CD4-positive, CD25-positive, alpha-beta regulatory T cell (primary cell): ENCODE results near the gene RAB3GAP2. TPM values are rescaled to one million over a fixed set of nuclear protein-coding genes. Genes with fewer than 3 reads are reported as not detected.
"Not testable (repeated sequence)": the region's sequence is repeated elsewhere in the genome, so short reads cannot be mapped to it uniquely, and the experiment has no call there.

Experiments used
- ATAC-seq, 2 donors: fragments of 150-1000 bp; cut with Tn5 transposase; one replicate each; pipeline ENCODE4 v1.10.0; 2021; ENCODE audit warnings: low read depth in 2 of 2, moderate number of reproducible peaks in 2 of 2, moderate library complexity in 1 of 2
- DNase-seq, 3 donors: peaks; one replicate each; pipeline versions ENCODE4 v3.0.0 to v3.0.0-alpha.2; 2012 to 2022; ENCODE audit warnings: mixed read lengths in 1 of 3
- H3K27ac ChIP-seq: one replicate; pipeline ENCODE4 v1.7.0; 2013; ENCODE audit warnings: mild to moderate bottlenecking, low read length; ENCODE audit not compliant: insufficient read depth, poor library complexity, severe bottlenecking
- H3K27me3 ChIP-seq: one replicate; pipeline ENCODE4 v1.7.0; 2013; ENCODE audit warnings: low read length; ENCODE audit not compliant: control insufficient read depth, insufficient read depth
- H3K36me3 ChIP-seq: one replicate; pipeline ENCODE4 v1.7.0; 2013; ENCODE audit warnings: mild to moderate bottlenecking, low read length, moderate library complexity; ENCODE audit not compliant: control insufficient read depth, insufficient read depth
- H3K4me1 ChIP-seq: 2 replicates; pipeline ENCODE4 v1.7.0; 2013; ENCODE audit warnings: mild to moderate bottlenecking, low read length; ENCODE audit not compliant: insufficient read depth, control insufficient read depth, poor library complexity, severe bottlenecking
- H3K4me3 ChIP-seq: one replicate; pipeline ENCODE4 v1.7.0; 2013; ENCODE audit warnings: low read depth, mild to moderate bottlenecking, low read length, moderate library complexity
- H3K9me3 ChIP-seq, 2 experiments: 1 replicate in 1 of 2; 2 replicates in 1 of 2; pipeline ENCODE4 v1.7.0; 2013; ENCODE audit warnings: low read length in 2 of 2, mild to moderate bottlenecking in 1 of 2, moderate library complexity in 1 of 2; ENCODE audit not compliant: control insufficient read depth in 2 of 2
- H3K27ac Mint-ChIP-seq, 3 donors: one replicate each; pipeline ENCODE4 v1.8.0; 2020 to 2022; ENCODE audit warnings: mild to moderate bottlenecking in 3 of 3, mixed read lengths in 3 of 3, moderate library complexity in 2 of 3
- H3K27me3 Mint-ChIP-seq: one replicate; pipeline ENCODE4 v1.8.0; 2022; ENCODE audit warnings: mild to moderate bottlenecking, mixed read lengths
- H3K36me3 Mint-ChIP-seq: one replicate; pipeline ENCODE4 v1.8.0; 2020; ENCODE audit warnings: mixed read lengths
- H3K4me1 Mint-ChIP-seq, 4 donors: one replicate each; pipeline ENCODE4 v1.8.0; 2020 to 2022; ENCODE audit warnings: mixed read lengths in 4 of 4, mild to moderate bottlenecking in 1 of 4
- H3K4me3 Mint-ChIP-seq, 4 donors: one replicate each; pipeline ENCODE4 v1.8.0; 2020 to 2022; ENCODE audit warnings: mild to moderate bottlenecking in 4 of 4, mixed read lengths in 4 of 4, moderate library complexity in 3 of 4
- H3K9me3 Mint-ChIP-seq, 7 donors: one replicate each; pipeline ENCODE4 v1.8.0; 2020 to 2022; ENCODE audit warnings: mixed read lengths in 7 of 7, mild to moderate bottlenecking in 3 of 7, moderate library complexity in 2 of 7
- polyA plus RNA-seq, 4 donors: library from polyadenylated mRNA; unstranded; fragments of 300-500 nt; fragmentation: Illumina TruSeq; gene quantifications; one replicate each; pipeline ENCODE4 v1.2.3, GENCODE V29; 2021
- total RNA-seq: library from RNA; stranded (reverse); gene quantifications from one replicate; pipeline ENCODE4 v1.2.3, GENCODE V29; 2022

The RAB3GAP2 gene
- total and polyA plus RNA-seq, 5 donors from 2014 or later: 13.7 to 48.0 (median 22.0) TPM

DNA sequence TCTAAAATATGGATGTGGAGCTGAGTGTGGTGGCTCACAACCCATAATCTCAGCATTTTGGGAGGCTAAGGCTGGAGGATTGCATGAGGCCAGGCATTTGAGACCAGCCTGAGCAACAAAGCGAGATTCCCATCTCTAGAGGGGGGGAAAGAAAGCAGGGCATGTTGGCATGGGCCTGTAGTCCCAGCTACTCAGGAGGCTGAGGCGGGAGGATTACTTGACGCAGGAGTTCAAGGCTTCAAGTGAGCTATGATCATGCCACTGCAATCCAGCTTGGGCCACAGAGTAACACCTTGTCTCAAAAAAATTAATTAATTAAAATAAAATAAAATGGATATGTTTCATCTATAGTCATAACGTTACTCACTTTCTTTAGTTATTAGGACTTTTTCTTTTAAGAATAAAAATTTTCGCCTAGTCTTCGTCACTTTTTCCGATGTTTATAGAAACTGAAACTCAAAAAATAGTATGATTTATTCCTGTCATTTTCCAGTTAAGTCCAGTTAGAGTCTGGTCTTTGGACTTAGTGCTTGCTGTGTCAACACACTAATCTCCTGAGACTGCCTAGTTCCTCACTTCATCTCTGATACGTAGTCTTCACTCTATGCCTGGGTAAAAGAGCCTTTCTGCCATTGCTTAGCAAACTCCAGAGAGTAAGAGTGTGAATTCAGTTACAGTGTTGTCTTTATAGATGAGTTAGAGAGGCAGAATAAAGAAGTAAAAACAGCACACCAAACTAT lies 150.3 kb downstream of the RAB3GAP2 start:
- Mint-ChIP-seq H3K4me3 (no peak overlapping the region), H3K9me3 (no peaks in the 10 kb centered on the region), H3K27ac (no peak overlapping the region)

DNA sequence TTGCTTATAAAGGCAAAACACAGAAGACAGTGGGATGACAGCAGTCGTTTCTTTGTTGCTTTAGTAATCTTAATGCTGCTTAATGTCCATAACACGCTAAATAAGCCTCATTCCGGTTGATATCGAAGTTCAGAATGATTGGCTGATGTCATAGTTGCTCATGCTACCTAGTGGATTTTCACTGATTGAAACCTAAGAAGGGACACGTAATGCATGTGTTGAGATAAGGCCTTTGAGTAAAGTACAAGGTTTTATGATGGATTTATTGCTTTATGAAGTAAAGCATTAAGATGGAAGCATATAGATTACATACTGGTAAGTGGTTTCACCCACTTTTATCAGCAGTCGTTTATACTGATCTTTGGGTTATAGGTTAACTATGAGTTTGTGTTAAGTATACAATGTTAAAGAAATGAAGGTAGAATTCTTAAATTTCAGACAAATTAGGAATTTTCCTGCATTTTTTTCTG lies 153.2 kb downstream of the RAB3GAP2 start:
- H3K4me1 Mint-ChIP-seq: peaks cover 4 to 15% (median 9%) of the 10 kb centered on the region in 4 donors
- Histone ChIP-seq H3K4me3 (no peak overlapping the region), H3K27ac (no peak overlapping the region), H3K36me3 (peaks cover 34% of the 10 kb centered on the region), H3K4me1 (no peaks in the 10 kb centered on the region), H3K27me3 (no peaks in the 10 kb centered on the region), H3K9me3 (no peaks in the 10 kb centered on the region)
- H3K4me3 Mint-ChIP-seq: no peak overlapping the region
- no peaks in the 10 kb centered on the region for H3K27me3 Mint-ChIP-seq
- H3K36me3 Mint-ChIP-seq: peaks cover 25% of the 10 kb centered on the region
- no peaks in the 10 kb centered on the region for H3K9me3 Mint-ChIP-seq
- no peak for DNase-seq
- H3K27ac Mint-ChIP-seq: no peak overlapping the region
- ATAC-seq: no peak

More for the DNA sequence above, 150.3 kb downstream of the RAB3GAP2 start:
- ATAC-seq: no peak
- Mint-ChIP-seq H3K27me3 (no peaks in the 10 kb centered on the region), H3K4me1 (peaks cover 4 to 18% (median 12%) of the 10 kb centered on the region in 4 donors), H3K36me3 (peaks cover 16% of the 10 kb centered on the region)
- Histone ChIP-seq H3K27ac (peak overlapping the region; percentile 15), H3K4me1 (no peaks in the 10 kb centered on the region), H3K36me3 (peaks cover 25% of the 10 kb centered on the region), H3K27me3 (no peaks in the 10 kb centered on the region), H3K9me3 (no peaks in the 10 kb centered on the region), H3K4me3 (no peak overlapping the region)
- DNase-seq: no peak

DNA sequence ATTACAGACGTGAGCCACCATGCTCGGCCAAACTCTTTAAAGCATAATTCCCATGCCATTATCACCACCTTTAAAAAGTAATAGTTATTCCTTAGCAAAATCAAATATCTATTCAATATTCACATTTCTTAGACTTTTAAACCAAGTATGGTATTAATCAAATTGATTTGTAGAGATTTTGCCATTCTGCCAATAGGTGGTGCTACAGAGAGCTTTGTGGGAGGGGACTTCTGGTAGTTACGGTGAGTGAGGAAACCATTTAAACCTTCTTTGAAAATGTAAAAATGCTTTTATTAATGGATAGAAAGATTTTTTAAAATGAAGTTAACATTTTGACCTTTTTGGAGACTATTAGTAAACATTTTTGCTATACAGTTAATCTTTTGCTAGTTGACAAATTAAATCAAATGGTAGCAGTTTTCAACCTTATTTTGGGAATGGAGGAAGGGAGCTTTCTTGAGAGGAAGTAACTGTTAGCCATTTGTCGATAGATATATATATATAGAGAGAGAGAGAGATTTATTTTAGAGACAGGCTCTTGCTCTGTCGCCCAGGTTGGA lies 159.0 kb downstream of the RAB3GAP2 start:
- Mint-ChIP-seq H3K4me1 (peaks cover 3 to 17% (median 7%) of the 10 kb centered on the region in 4 donors), H3K36me3 (peaks cover 41% of the 10 kb centered on the region), H3K9me3 (no peaks in the 10 kb centered on the region), H3K27ac (no peak overlapping the region), H3K27me3 (no peaks in the 10 kb centered on the region), H3K4me3 (peak overlapping the region in 2 of 4 donors; percentile 7 to 10)
- H3K9me3 ChIP-seq: no peaks in the 10 kb centered on the region
- DNase-seq: peak in 2 of 3 donors; percentile 53 to 74
- no peaks in the 10 kb centered on the region for H3K27me3 ChIP-seq
- peak; percentile 63 to 76 for ATAC-seq
- peaks cover 64% of the 10 kb centered on the region for H3K36me3 ChIP-seq
- H3K4me3 ChIP-seq: peak overlapping the region; percentile 2
- no peaks in the 10 kb centered on the region for H3K4me1 ChIP-seq
- H3K27ac ChIP-seq: no peak overlapping the region

DNA sequence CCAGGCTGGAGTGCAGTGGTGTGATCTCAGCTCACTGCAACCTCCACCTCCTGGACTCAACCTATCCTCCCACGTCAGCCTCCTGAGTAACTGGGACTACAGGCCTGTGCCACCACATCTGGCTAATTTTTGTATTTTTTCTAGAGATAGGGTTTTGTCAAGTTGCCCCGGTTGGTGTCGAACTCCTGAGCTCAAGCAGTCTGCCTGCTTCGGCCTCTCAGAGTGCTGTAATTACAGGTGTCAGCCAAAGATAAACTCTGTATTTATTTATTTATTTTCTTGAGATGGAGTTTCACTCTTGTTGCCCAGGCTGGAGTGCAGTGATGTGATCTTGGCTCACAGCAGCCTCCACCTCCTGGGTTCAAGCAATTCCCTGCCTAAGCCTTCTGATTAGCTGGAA lies 159.7 kb downstream of the RAB3GAP2 start:
- Mint-ChIP-seq H3K4me1 (peaks cover 3 to 17% (median 7%) of the 10 kb centered on the region in 4 donors), H3K36me3 (peaks cover 41% of the 10 kb centered on the region)
- H3K27ac ChIP-seq, H3K27me3 Mint-ChIP-seq, H3K27ac Mint-ChIP-seq, H3K27me3 ChIP-seq, ATAC-seq, H3K4me3 ChIP-seq, H3K4me3 Mint-ChIP-seq, H3K9me3 Mint-ChIP-seq, H3K9me3 ChIP-seq, DNase-seq, H3K4me1 ChIP-seq: not testable (repeated sequence)
- peaks cover 61% of the 10 kb centered on the region for H3K36me3 ChIP-seq

DNA sequence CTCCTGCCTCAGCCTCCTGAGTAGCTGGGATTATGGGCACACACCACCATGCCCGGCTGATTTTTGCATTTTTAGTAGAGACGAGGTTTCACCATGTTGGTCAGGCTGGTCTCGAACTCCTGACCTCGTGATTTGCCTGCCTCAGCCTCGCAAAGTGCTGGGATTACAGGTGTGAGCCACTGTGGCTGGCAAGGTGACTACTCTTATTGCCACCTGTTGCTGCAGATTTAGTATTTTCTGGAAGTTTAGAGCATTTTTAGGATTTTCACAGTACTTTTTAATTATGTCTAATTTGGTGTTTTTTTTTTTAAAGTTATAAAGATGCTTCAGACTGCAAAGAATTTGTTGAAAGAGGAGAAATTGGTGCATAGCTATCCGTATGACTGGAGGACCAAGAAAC lies 161.8 kb downstream of the RAB3GAP2 start:
- not testable (repeated sequence) for H3K27ac ChIP-seq, H3K27ac Mint-ChIP-seq, H3K4me3 ChIP-seq, H3K4me1 ChIP-seq, DNase-seq, H3K9me3 Mint-ChIP-seq, H3K27me3 Mint-ChIP-seq, H3K27me3 ChIP-seq, ATAC-seq, H3K9me3 ChIP-seq, H3K4me3 Mint-ChIP-seq
- Mint-ChIP-seq H3K36me3 (peaks cover 43% of the 10 kb centered on the region), H3K4me1 (peaks cover 3 to 11% (median 7%) of the 10 kb centered on the region in 4 donors)
- peaks cover 68% of the 10 kb centered on the region for H3K36me3 ChIP-seq

DNA sequence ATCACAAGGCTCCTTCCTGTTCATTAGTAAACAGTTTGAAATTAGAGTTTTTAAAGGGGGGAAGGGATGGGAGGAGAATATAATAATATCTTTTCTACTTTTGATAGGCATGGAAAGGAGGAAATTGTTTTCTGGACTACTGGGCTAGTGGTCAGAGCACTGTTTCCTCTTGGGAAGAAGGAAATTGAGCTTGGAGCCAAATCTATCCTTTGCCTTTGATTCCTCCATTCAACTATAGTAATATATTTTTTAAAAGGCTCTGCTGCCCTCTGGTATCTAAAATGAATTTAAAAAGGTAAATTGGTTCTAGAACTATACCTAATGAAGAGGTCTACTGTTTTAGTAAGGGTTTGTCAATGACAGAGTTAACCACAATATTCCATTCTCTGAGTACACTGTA lies 172.4 kb downstream of the RAB3GAP2 start:
- Histone ChIP-seq H3K27me3 (no peaks in the 10 kb centered on the region), H3K4me3 (no peak overlapping the region), H3K9me3 (no peaks in the 10 kb centered on the region), H3K36me3 (peaks cover 65% of the 10 kb centered on the region), H3K27ac (no peak overlapping the region), H3K4me1 (peaks cover 11% of the 10 kb centered on the region)
- DNase-seq (no peak), ATAC-seq (no peak)
- H3K27me3 Mint-ChIP-seq: no peaks in the 10 kb centered on the region
- peaks cover 23% of the 10 kb centered on the region for H3K36me3 Mint-ChIP-seq
- H3K9me3 Mint-ChIP-seq: no peaks in the 10 kb centered on the region
- H3K4me1 Mint-ChIP-seq: peaks cover 18 to 29% (median 25%) of the 10 kb centered on the region in 4 donors
- H3K4me3 Mint-ChIP-seq: no peak overlapping the region
- H3K27ac Mint-ChIP-seq: peak overlapping the region in 1 of 3 donors; percentile 22
